NCI-H748 treated with DMSO at 0.1 percent for 48 hours (cell line): ENCODE data around the gene MAN1A1.
A peak's percentile ranks its signal among the peaks of the same experiment; 100 is the strongest.

Source experiments
- DNase-seq: peaks from one replicate; lab custom pipeline; 2025; lab: John Stamatoyannopoulos, UW

MAN1A1 gene

GRCh38 chr6:119140196-119141140 lies 209.1 kb downstream of the MAN1A1 start:
- no peak for DNase-seq

GRCh38 chr6:119138906-119139541 lies 210.5 kb downstream of the MAN1A1 start:
- DNase-seq: no peak

GRCh38 chr6:119137194-119138072 lies 212.1 kb downstream of the MAN1A1 start:
- DNase-seq: no peak

GRCh38 chr6:119134752-119135151 lies 214.8 kb downstream of the MAN1A1 start:
- DNase-seq: no peak

- DNase-seq: no peak
Measured at GRCh38 chr6:119133400-119133799, 216.2 kb downstream of the MAN1A1 start.

GRCh38 chr6:119132261-119132981 lies 217.1 kb downstream of the MAN1A1 start:
- DNase-seq: no peak

GRCh38 chr6:119129968-119130484 lies 219.5 kb downstream of the MAN1A1 start:
- no peak for DNase-seq

- DNase-seq: peak; percentile 62
Measured at GRCh38 chr6:119129148-119129967, 220.2 kb downstream of the MAN1A1 start.

- no peak for DNase-seq
Measured at GRCh38 chr6:119128252-119128912, 221.2 kb downstream of the MAN1A1 start.

- no peak for DNase-seq
Measured at GRCh38 chr6:119127627-119128026, 221.9 kb downstream of the MAN1A1 start.
